K562 (cell line): ENCODE measurements around the gene ACSF3. TPM values are rescaled to one million over a fixed set of nuclear protein-coding genes. Genes with fewer than 3 reads are reported as not detected.

Source experiments
- ATAC-seq: fragments of 200-7000 bp; cut with Tn5 transposase; 3 replicates; pipeline ENCODE4 v1.9.1; 2020; ENCODE audit warnings: moderate library complexity
- BruUV-seq: library from RNA; stranded (reverse); fragments of 400-500 nt; replicated peaks from 2 replicates; lab custom pipeline; 2021; lab: Mats Ljungman, UMichigan
- CTCF ChIA-PET: fragments of 300-600 bp; formaldehyde crosslinking; extraction: SDS; loops from one replicate; lab custom pipeline; 2021; ENCODE audit warnings: low intra/inter-chr PET ratio; lab: Yijun Ruan, JAX
- POLR2A ChIA-PET: fragments of 300-600, 350-650 bp; sonication (Branson Sonifier 250); formaldehyde crosslinking; extraction: SDS; loops from one replicate; lab custom pipeline; 2021; ENCODE audit warnings: antibody characterized with exemption, inconsistent platforms; lab: Yijun Ruan, JAX
- DNase-seq, 4 experiments: peaks; one replicate each; pipeline versions ENCODE4 v3.0.0 to v3.0.0-alpha.2; 2011 to 2018; ENCODE audit warnings: low spot score in 3 of 4, mixed read lengths in 3 of 4; ENCODE audit errors: extremely low read depth in 1 of 4
- FAIRE-seq: peaks from 2 replicates; lab custom pipeline; 2011; peaks lifted over from hg19 to GRCh38; lab: Jason Lieb, UNC
- H2AFZ ChIP-seq: 2 replicates; pipeline ENCODE4 v1.6.0; 2011; ENCODE audit warnings: low read depth, low read length, control low read depth, inconsistent platforms
- H3K27ac ChIP-seq: fragments of 200-600 bp; 3 replicates; pipeline ENCODE4 v1.8.0; 2011; ENCODE audit warnings: low read depth, mild to moderate bottlenecking, control low read depth, inconsistent platforms, low read length, moderate library complexity, mixed read lengths; ENCODE audit errors: extremely low read depth
- H3K27me3 ChIP-seq, 2 experiments: fragments of 300-600 bp in 1 of 2; 2 replicates in 1 of 2; 3 replicates in 1 of 2; pipeline versions ENCODE4 v1.6.0 to v1.8.0; 2011; ENCODE audit warnings: inconsistent platforms in 2 of 2, low read length in 2 of 2, mild to moderate bottlenecking in 1 of 2, mixed read lengths in 1 of 2, moderate library complexity in 1 of 2; ENCODE audit not compliant: control insufficient read depth in 2 of 2, insufficient read depth in 2 of 2
- H3K36me3 ChIP-seq: fragments of 300-600 bp; 3 replicates; pipeline ENCODE4 v1.8.0; 2011; ENCODE audit warnings: mild to moderate bottlenecking, low read length, inconsistent platforms; ENCODE audit not compliant: control insufficient read depth, insufficient read depth
- H3K4me1 ChIP-seq, 2 experiments: fragments of 200-600 bp in 1 of 2; replicated peaks in 1 of 2; 2 replicates in 1 of 2; 3 replicates in 1 of 2; pipeline versions ENCODE4 v1.5.1 to v1.8.0; 2011; ENCODE audit warnings: inconsistent platforms in 2 of 2, low read length in 2 of 2, mild to moderate bottlenecking in 1 of 2, mixed read lengths in 1 of 2, moderate library complexity in 1 of 2; ENCODE audit not compliant: control insufficient read depth in 2 of 2, insufficient read depth in 2 of 2
- H3K4me2 ChIP-seq: 2 replicates; pipeline ENCODE4 v1.6.1; 2011; ENCODE audit warnings: low read length, control low read depth, inconsistent platforms, mixed read lengths; ENCODE audit not compliant: insufficient read depth
- H3K4me3 ChIP-seq: fragments of 200-600 bp; sonication (generic), shearing (Covaris generic); 2 replicates; pipeline ENCODE4 v1.5.1; 2016; ENCODE audit warnings: control low read depth, inconsistent platforms
- H3K79me2 ChIP-seq: fragments of 200-600 bp; 3 replicates; pipeline ENCODE4 v1.8.0; 2011; ENCODE audit warnings: low read length, inconsistent platforms; ENCODE audit not compliant: control insufficient read depth, insufficient read depth
- H3K9ac ChIP-seq, 2 experiments: 2 replicates each; pipeline versions ENCODE4 v1.6.0 to v1.6.1; 2011; ENCODE audit warnings: low read depth in 2 of 2, low read length in 2 of 2, control low read depth in 1 of 2, inconsistent platforms in 1 of 2, mild to moderate bottlenecking in 1 of 2, mixed read lengths in 1 of 2; ENCODE audit not compliant: insufficient read depth in 1 of 2
- H3K9me1 ChIP-seq: one replicate; pipeline ENCODE4 v1.6.0; 2011; ENCODE audit warnings: inconsistent platforms, mild to moderate bottlenecking, low read length, moderate library complexity; ENCODE audit not compliant: control insufficient read depth, insufficient read depth
- H3K9me3 ChIP-seq: replicated peaks from 2 replicates; pipeline ENCODE4 v1.5.1; 2011; ENCODE audit warnings: low read depth, low read length, inconsistent platforms; ENCODE audit not compliant: control insufficient read depth, insufficient read depth
- H4K20me1 ChIP-seq: replicated peaks from 2 replicates; pipeline ENCODE4 v1.6.1; 2011; ENCODE audit warnings: low read length, inconsistent platforms, mixed read lengths; ENCODE audit not compliant: control insufficient read depth, insufficient read depth
- TFAP4 ChIP-seq: sonication (generic); formaldehyde crosslinking; IDR thresholded peaks from 2 replicates; pipeline ENCODE4 v1.8.0; 2022; ENCODE audit warnings: missing genetic modification reagents, mild to moderate bottlenecking, moderate library complexity, borderline replicate concordance
- ZBTB49 ChIP-seq: sonication (generic); formaldehyde crosslinking; IDR thresholded peaks from 2 replicates; pipeline ENCODE4 v1.8.0; 2022; ENCODE audit warnings: missing genetic modification reagents, mild to moderate bottlenecking, borderline replicate concordance
- ZNF121 ChIP-seq: sonication (generic); formaldehyde crosslinking; conservative IDR thresholded peaks from 2 replicates; pipeline ENCODE4 v1.8.0; 2022; ENCODE audit warnings: missing genetic modification reagents
- ZNF263 ChIP-seq: sonication (generic); formaldehyde crosslinking; IDR thresholded peaks from 2 replicates; pipeline ENCODE4 v1.8.0; 2022; ENCODE audit warnings: mild to moderate bottlenecking, missing genetic modification reagents, borderline replicate concordance
- WGBS: fragments of 100-300 bp; shearing (Covaris generic); methylation state at CpG from one replicate; pipeline ENCODE4 v1.1.6; 2016; ENCODE audit warnings: low coverage, mixed read lengths; ENCODE audit not compliant: insufficient coverage; ENCODE audit errors: missing lambda C conversion rate; 5-methylcytosine and 5-hydroxymethylcytosine counted together
- in situ Hi-C: fragments of 300-500 bp; cut with MboI; formaldehyde crosslinking; loops from 4 replicates; pipeline ENCODE4 v1.15.0; 2018; ENCODE audit warnings: inconsistent platforms, mixed read lengths
- intact Hi-C: fragments of 100-400 bp; cut with micrococcal nuclease; formaldehyde crosslinking; loops from 2 replicates; pipeline ENCODE4 v1.14.2; 2022
- polyA plus RNA-seq, 8 experiments: library from polyadenylated mRNA; depleted of rRNA in 4 of 8; stranded (reverse) in 5 of 8; unstranded in 3 of 8; fragments of >200 nt; fragmentation: Nextera tagmentation in 2 of 8; fragmentation: Illumina TruSeq in 1 of 8; extraction: Ambion mirVana in 2 of 8; extraction: Trizol in 1 of 8; gene quantifications; 2 replicates each; pipeline versions ENCODE4 v1.2.1 to v1.2.3, GENCODE V29; 2011 to 2014; ENCODE audit warnings: inconsistent platforms in 1 of 8, missing spikeins in 1 of 8
- total RNA-seq, 7 experiments: library from RNA; depleted of rRNA in 6 of 7; stranded (reverse); fragments of >200 nt in 6 of 7; fragmentation: Illumina TruSeq in 2 of 7; extraction: Trizol in 2 of 7; gene quantifications; 2 replicates each; pipeline versions ENCODE4 v1.2.1 to v1.2.3, GENCODE V29; 2011 to 2021; ENCODE audit warnings: low replicate concordance in 1 of 7

ACSF3 gene
- total and polyA plus RNA-seq, 9 of the 15 experiments (the other 6 are each of a cell fraction or from before 2014, with no cell fraction given), result 0.77 to 32.8 (median 14.7) TPM

- intact Hi-C loops, result no loop called here
- Histone ChIP-seq H3K9me1 (peaks cover 3% of the 10 kb centered on the region), H3K4me1 (peaks cover 0 to 62% of the 10 kb centered on the region in 2 experiments; a peak in 4 of 5 replicates), H3K27ac (no peak overlapping the region), H3K4me3 (no peak overlapping the region), H3K27me3 (peaks cover 0 to 17% of the 10 kb centered on the region in 2 experiments; a peak in 2 of 5 replicates), H4K20me1 (no peaks in the 10 kb centered on the region; the same call in 1 of the 2 replicates), H3K36me3 (no peaks in the 10 kb centered on the region), H2AFZ (no peak overlapping the region), H3K79me2 (no peaks in the 10 kb centered on the region), H3K4me2 (no peak overlapping the region), H3K9me3 (no peaks in the 10 kb centered on the region), H3K9ac (no peak overlapping the region)
- in situ Hi-C loops, result no loop called here
- BruUV-seq, result no TSS peak
- WGBS, result 39% methylated on average over 12 of the region's 14 CpGs
- FAIRE-seq, result no peak
- ChIA-PET CTCF (no interaction called here), POLR2A (interaction anchor here (0.5 kb wide), 1 partner anchor 338 kb away, joined by 3 read pairs; no protein-coding TSS in a partner anchor)
- 0 out of 2 replicates have a peak, but pooled peaks have one; percentile 18 for TF ChIP-seq ZNF263
- TF ChIP-seq ZNF121 (CRISPR knock-in tag), result peak; percentile 58; the same call in 1 of the 2 replicates
- no peak for TF ChIP-seq ZBTB49 (CRISPR knock-in tag)
- TF ChIP-seq TFAP4 (CRISPR knock-in tag), result 0 out of 2 replicates have a peak, but pooled peaks have one; percentile 24
- no peak for DNase-seq
- ATAC-seq, result no peak
Measured at GRCh38 chr16:89189358-89190025, 95.8 kb downstream of the ACSF3 start.
